SIG-M5 treated with dmso at 0.1 percent for 504 hours (cell line): Measurements from ENCODE around the gene RPS6KB2.
"Not testable (repeated sequence)": the region's sequence is repeated elsewhere in the genome, so short reads cannot be mapped to it uniquely, and the experiment has no call there.

ENCODE experiments used
- DNase-seq: peaks from one replicate; lab custom pipeline; 2025; ENCODE audit not compliant: unreplicated experiment; lab: John Stamatoyannopoulos, UW

Gene RPS6KB2

GRCh38 chr11:67397536-67397935, 30.8 kb upstream of the RPS6KB2 start:
- DNase-seq: no peak

- DNase-seq: no peak
These were observed 30.2 kb upstream of the RPS6KB2 start for GRCh38 chr11:67397986-67398660.

- no peak for DNase-seq
These were observed 29.4 kb upstream of the RPS6KB2 start for GRCh38 chr11:67398661-67399563.

- no peak for DNase-seq
These were observed 27.9 kb upstream of the RPS6KB2 start for GRCh38 chr11:67400251-67400941.

- no peak for DNase-seq
These were observed 27.3 kb upstream of the RPS6KB2 start for GRCh38 chr11:67400942-67401494.

- peak; percentile 90 for DNase-seq
These were observed 26.7 kb upstream of the RPS6KB2 start, which contains the start of gene PPP1CA for GRCh38 chr11:67401495-67402191. TSS of gene PPP1CA (minus strand) at chr11:67401858. CDS start at chr11:67401782, 76 bp downstream.

- DNase-seq: not testable (repeated sequence)
These were observed 26.0 kb upstream of the RPS6KB2 start for GRCh38 chr11:67402192-67402839.

GRCh38 chr11:67403085-67403484, 25.2 kb upstream of the RPS6KB2 start:
- not testable (repeated sequence) for DNase-seq

- no peak for DNase-seq
These were observed 23.6 kb upstream of the RPS6KB2 start for GRCh38 chr11:67404515-67405195.

GRCh38 chr11:67405196-67405567, 23.1 kb upstream of the RPS6KB2 start:
- no peak for DNase-seq

GRCh38 chr11:67405688-67406339, 22.5 kb upstream of the RPS6KB2 start:
- DNase-seq: no peak

GRCh38 chr11:67406420-67406968, 21.8 kb upstream of the RPS6KB2 start:
- DNase-seq: no peak

- no peak for DNase-seq
These were observed 21.2 kb upstream of the RPS6KB2 start for GRCh38 chr11:67406969-67407687.

GRCh38 chr11:67407688-67408163, 20.6 kb upstream of the RPS6KB2 start:
- DNase-seq: no peak

GRCh38 chr11:67408437-67409200, 19.7 kb upstream of the RPS6KB2 start:
- DNase-seq: no peak

- no peak for DNase-seq
These were observed 19.0 kb upstream of the RPS6KB2 start for GRCh38 chr11:67409261-67409666.

- no peak for DNase-seq
These were observed 18.4 kb upstream of the RPS6KB2 start for GRCh38 chr11:67409781-67410368.
